Measurements from ENCODE around the gene GHRHR.

DNA sequence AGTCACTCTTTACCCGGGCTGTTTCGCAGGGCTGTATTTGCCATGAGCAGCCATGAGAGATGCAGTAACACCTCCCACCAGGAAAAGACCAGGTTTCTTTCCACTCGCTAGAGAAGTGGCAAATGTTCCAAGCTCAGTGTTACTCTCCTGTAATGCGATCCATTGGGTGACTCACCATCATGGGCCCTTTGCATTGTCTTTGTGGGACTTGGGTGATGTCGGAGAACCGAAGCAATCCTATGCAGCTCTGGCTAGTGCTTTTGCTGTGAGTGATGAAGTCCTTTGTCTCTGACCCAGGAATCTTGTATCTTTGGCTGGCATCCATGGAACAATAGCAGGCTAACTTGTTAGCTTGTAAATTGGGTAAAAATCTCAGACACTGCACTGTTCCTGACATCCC lies 40.0 kb downstream of the GHRHR start:
- TF ChIP-seq POLR2AphosphoS5 (IDR thresholded peaks at IDR 0.05): no peak
- no peak for TF ChIP-seq POLR2A (IDR thresholded peaks at IDR 0.05)
- TF ChIP-seq, protein P1, sequence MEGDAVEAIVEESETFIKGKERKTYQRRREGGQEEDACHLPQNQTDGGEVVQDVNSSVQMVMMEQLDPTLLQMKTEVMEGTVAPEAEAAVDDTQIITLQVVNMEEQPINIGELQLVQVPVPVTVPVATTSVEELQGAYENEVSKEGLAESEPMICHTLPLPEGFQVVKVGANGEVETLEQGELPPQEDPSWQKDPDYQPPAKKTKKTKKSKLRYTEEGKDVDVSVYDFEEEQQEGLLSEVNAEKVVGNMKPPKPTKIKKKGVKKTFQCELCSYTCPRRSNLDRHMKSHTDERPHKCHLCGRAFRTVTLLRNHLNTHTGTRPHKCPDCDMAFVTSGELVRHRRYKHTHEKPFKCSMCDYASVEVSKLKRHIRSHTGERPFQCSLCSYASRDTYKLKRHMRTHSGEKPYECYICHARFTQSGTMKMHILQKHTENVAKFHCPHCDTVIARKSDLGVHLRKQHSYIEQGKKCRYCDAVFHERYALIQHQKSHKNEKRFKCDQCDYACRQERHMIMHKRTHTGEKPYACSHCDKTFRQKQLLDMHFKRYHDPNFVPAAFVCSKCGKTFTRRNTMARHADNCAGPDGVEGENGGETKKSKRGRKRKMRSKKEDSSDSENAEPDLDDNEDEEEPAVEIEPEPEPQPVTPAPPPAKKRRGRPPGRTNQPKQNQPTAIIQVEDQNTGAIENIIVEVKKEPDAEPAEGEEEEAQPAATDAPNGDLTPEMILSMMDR (IDR thresholded peaks at IDR 0.05): no peak
- TF ChIP-seq EP300 (IDR thresholded peaks at IDR 0.05): no peak
